Esophagus (tissue), 2 donors: Measurements from ENCODE around the gene MEGF9. TPM values are rescaled to one million over a fixed set of nuclear protein-coding genes. Genes with fewer than 3 reads are reported as not detected.

Experiments used
- H3K27ac ChIP-seq, 2 donors: one replicate each; pipeline ENCODE4 v1.5.1; 2013; ENCODE audit warnings: low read depth in 2 of 2, mild to moderate bottlenecking in 2 of 2, inconsistent platforms in 1 of 2, low read length in 1 of 2, moderate library complexity in 1 of 2
- H3K27me3 ChIP-seq, 2 donors: one replicate each; pipeline ENCODE4 v1.6.1; 2013; ENCODE audit warnings: low read length in 2 of 2, control low read depth in 1 of 2, mild to moderate bottlenecking in 1 of 2; ENCODE audit not compliant: insufficient read depth in 2 of 2, control insufficient read depth in 1 of 2
- H3K36me3 ChIP-seq, 2 donors: one replicate each; pipeline ENCODE4 v1.6.1; 2013; ENCODE audit warnings: low read length in 1 of 2; ENCODE audit not compliant: control insufficient read depth in 2 of 2, insufficient read depth in 2 of 2
- H3K4me1 ChIP-seq, 2 donors: one replicate each; pipeline ENCODE4 v1.6.1; 2013; ENCODE audit warnings: low read length in 1 of 2; ENCODE audit not compliant: control insufficient read depth in 2 of 2, insufficient read depth in 2 of 2
- H3K4me3 ChIP-seq, 2 donors: one replicate each; pipeline ENCODE4 v1.5.1; 2013; ENCODE audit warnings: low read length in 2 of 2, mild to moderate bottlenecking in 2 of 2, low read depth in 1 of 2, moderate library complexity in 1 of 2
- H3K9me3 ChIP-seq, 2 donors: one replicate each; pipeline ENCODE4 v1.6.1; 2013; ENCODE audit warnings: mild to moderate bottlenecking in 2 of 2, low read depth in 1 of 2, low read length in 1 of 2, moderate library complexity in 1 of 2; ENCODE audit not compliant: control insufficient read depth in 2 of 2, insufficient read depth in 1 of 2
- WGBS, 2 donors: extraction: QIAGEN DNeasy Blood & Tissue Kit; methylation state at CpG; one replicate each; pipeline ENCODE4 v1.1.7; 2013; 5-methylcytosine and 5-hydroxymethylcytosine counted together
- polyA plus RNA-seq, 2 donors: library from polyadenylated mRNA; stranded (reverse); fragments of 200-250 nt; gene quantifications; one replicate each; pipeline ENCODE4 v1.2.3, GENCODE V29; 2013
- donor health status: healthy with polysubstance abuse.
- donor health status: Bipolar disorder and iron deficiency.

The MEGF9 gene
- polyA plus RNA-seq, 2 donors: 7.3 to 8.0 TPM

DNA sequence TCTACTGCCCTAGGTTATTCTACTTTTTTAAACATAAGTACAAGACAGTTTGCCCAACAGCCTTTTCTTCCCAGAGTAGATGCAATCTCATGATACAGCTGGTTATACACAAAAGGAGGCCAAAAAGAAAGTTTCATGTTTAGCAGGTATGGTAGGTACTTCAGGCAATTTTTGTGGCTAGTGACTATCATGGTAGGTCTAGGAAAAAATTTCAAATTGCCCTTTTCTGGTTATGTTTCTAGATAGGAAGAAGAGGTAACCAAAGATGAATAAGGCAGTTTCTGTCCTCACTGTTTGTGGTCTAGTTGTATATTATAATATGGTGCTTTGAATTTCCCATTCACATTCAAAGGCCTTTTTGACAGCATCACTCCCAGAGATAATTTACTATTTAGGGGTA is 19.7 kb downstream of the MEGF9 start:
- Histone ChIP-seq H3K27ac (no peak overlapping the region), H3K4me1 (no peaks in the 10 kb centered on the region)

DNA sequence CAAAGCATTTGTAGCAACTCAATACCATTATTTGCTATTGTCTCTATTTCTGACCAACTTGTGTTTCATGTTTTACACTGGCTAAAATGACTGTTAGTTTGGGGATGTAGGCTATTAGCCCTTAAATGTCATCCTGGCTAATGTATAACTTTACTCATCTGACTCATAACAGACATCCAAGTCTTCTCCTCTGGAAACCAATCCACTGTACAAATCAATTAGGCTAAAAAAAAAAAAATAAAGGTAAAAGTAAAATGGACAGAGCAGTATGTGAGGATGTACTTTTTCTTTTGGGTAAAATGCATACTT is 20.6 kb downstream of the MEGF9 start:
- H3K4me1 ChIP-seq: no peaks in the 10 kb centered on the region
- no peaks in the 10 kb centered on the region for H3K36me3 ChIP-seq

More for the DNA sequence above, 19.7 kb downstream of the MEGF9 start:
- Histone ChIP-seq H3K9me3 (no peaks in the 10 kb centered on the region), H3K36me3 (no peaks in the 10 kb centered on the region), H3K4me3 (no peak overlapping the region), H3K27me3 (no peaks in the 10 kb centered on the region)

DNA sequence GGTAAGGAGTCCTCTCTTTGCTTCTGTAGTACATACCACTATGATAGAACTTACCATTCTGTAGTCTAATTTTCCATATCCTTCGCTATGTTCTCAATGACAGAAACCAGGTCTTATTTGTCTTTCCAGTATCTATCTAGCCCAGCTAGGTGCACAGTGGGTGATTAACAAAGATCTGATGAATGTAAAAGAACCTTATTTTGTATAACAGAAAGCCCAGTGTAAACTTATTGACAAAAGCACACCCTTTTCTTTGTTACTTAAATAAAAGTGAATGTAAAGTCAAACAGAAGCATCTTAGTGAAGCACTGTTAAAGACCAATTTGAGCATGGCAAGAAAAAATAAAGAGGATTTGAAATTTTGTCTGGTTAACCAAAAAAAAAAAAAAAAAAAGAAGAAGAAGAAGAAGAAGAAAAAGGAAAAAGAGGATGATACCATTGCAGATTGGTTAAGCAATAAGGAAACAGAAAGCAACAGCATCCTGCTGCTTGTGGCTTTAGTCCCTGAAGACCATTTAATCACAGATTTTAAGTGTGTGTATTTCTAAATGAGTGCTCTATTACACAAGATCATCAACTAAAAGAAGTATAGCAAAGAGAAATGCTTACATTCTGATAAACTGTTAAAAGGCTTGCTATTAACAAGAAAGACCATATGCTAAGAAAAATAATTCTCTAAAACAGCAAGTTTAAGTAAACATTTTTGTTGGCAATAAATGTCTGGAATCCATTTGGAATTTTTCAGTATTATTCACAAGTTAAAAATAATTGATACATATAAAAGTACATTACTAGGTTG is 21.2 kb downstream of the MEGF9 start:
- Histone ChIP-seq H3K4me1 (no peaks in the 10 kb centered on the region), H3K27ac (no peak overlapping the region), H3K9me3 (no peaks in the 10 kb centered on the region), H3K36me3 (no peaks in the 10 kb centered on the region), H3K27me3 (no peaks in the 10 kb centered on the region), H3K4me3 (no peak overlapping the region)
- 92 to 99% methylated on average over 1 of the region's 1 CpG for WGBS, 2 donors

More for the DNA sequence above, 20.6 kb downstream of the MEGF9 start:
- no peaks in the 10 kb centered on the region for H3K27me3 ChIP-seq
- no peaks in the 10 kb centered on the region for H3K9me3 ChIP-seq
- no peak overlapping the region for H3K27ac ChIP-seq
- no peak overlapping the region for H3K4me3 ChIP-seq

DNA sequence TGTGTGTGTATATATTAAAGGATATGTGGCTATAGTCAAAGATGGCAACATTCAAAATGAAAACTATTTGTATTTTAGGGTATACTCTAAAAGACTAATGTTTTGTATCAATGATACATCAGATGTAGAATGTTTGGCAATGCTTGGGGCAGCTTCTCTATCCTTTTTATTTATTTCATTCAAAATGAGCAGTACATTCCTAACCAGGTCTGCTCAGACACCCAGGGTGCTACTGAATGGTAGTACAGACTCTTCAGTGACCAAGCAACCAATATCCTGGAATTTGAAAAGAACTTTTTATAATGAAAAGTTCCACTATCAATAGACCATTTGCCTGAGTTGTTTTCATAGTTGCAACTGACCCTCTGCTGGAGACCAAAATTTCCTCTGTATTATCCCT is 23.9 kb downstream of the MEGF9 start:
- Histone ChIP-seq H3K36me3 (no peaks in the 10 kb centered on the region), H3K4me3 (no peak overlapping the region), H3K27me3 (no peaks in the 10 kb centered on the region), H3K9me3 (no peaks in the 10 kb centered on the region), H3K27ac (no peak overlapping the region), H3K4me1 (no peaks in the 10 kb centered on the region)

DNA sequence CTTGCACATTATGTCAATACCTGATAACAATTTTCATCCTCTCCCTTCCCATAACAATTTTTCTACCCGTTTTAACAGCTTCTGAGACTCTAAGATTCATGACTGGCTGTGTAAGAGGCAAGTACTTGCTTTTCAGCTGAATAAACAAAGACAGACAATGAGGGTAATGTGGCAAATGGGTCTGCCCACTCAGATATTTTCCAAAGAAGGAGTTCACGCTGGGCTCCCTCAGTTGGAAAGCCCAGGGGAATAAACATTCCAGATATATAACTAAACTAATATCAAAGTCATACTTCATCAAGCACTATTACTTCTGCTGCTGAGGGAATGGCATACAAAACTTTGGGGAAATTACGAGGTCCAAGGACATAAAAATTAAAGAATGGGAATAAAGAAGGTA is 24.4 kb downstream of the MEGF9 start:
- 72 to 82% methylated on average over 3 of the region's 3 CpGs for WGBS, 2 donors
- Histone ChIP-seq H3K4me1 (no peaks in the 10 kb centered on the region), H3K36me3 (no peaks in the 10 kb centered on the region), H3K27me3 (no peaks in the 10 kb centered on the region), H3K27ac (no peak overlapping the region), H3K4me3 (no peak overlapping the region), H3K9me3 (no peaks in the 10 kb centered on the region)

DNA sequence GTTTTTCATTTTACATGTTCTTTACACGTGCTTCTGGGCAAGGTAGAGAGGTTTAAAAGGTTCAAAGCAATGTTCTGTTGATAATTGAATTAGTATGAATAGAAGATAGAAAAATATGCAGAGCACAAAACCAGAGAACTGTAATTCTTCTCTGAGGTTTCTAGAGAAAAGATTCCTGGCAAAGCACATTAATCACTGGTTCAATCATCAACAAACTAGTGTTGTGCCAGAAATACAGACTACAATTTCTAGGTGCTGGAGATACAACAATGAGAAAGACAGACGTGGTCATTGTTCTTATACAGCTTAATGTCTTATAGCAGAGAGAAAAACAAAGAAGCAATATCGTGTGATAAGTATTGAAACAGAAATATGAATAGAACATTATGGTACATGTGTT is 25.5 kb downstream of the MEGF9 start:
- H3K4me1 ChIP-seq: no peaks in the 10 kb centered on the region
- no peaks in the 10 kb centered on the region for H3K27me3 ChIP-seq
- WGBS, 2 donors: 58 to 59% methylated on average over 3 of the region's 3 CpGs

DNA sequence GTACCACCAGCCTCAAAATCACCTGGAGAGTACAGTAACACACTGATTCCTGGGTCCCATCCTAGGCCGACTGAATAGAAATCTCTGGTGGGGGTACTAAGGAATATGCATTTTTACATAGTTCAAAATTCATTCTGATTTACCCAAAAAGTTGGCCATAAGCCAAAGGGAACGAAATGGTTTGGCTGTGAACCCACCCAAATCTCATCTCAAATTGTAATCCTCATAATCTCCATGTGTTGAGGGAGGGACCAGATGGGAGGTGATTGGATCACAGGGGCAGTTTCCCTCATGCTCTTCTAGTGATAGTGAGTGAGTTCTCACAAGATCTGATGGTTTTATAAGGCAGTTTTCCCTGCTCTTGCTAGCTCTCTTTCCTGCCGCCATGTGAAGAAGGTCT is 31.1 kb downstream of the MEGF9 start:
- WGBS, 2 donors: 73 to 75% methylated on average over 3 of the region's 3 CpGs
- H3K9me3 ChIP-seq: no peaks in the 10 kb centered on the region
- H3K4me1 ChIP-seq: no peaks in the 10 kb centered on the region
- H3K27ac ChIP-seq: no peak overlapping the region
- no peak overlapping the region for H3K4me3 ChIP-seq
- H3K27me3 ChIP-seq: no peaks in the 10 kb centered on the region
- H3K36me3 ChIP-seq: no peaks in the 10 kb centered on the region

More for the DNA sequence above, 25.5 kb downstream of the MEGF9 start:
- Histone ChIP-seq H3K4me3 (no peak overlapping the region), H3K36me3 (no peaks in the 10 kb centered on the region), H3K27ac (no peak overlapping the region), H3K9me3 (no peaks in the 10 kb centered on the region)

DNA sequence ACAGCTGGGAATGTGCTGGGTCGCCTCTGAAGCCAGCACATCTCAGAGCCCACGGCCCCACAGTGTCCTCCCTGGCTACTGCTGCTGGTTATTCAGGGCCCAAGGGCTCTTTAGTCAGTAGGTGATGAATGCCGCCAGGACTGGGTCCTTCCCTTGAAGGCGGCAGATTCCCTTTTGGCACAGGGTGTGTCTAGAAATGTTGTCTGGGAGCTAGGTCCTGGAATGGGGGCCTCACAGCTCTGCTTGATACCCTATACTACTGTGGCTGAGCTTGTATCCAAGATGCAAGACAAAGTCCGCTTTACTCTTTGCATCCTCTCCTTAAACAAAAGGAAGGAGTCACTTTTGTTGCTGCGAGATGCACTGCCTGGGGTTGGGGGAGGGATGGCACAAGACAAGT is 33.1 kb downstream of the MEGF9 start:
- WGBS, 2 donors: 94 to 95% methylated on average over 6 of the region's 6 CpGs
- H3K9me3 ChIP-seq: no peaks in the 10 kb centered on the region
- no peaks in the 10 kb centered on the region for H3K27me3 ChIP-seq
- H3K27ac ChIP-seq: no peak overlapping the region
- H3K36me3 ChIP-seq: no peaks in the 10 kb centered on the region
- H3K4me3 ChIP-seq: no peak overlapping the region
- H3K4me1 ChIP-seq: no peaks in the 10 kb centered on the region

DNA sequence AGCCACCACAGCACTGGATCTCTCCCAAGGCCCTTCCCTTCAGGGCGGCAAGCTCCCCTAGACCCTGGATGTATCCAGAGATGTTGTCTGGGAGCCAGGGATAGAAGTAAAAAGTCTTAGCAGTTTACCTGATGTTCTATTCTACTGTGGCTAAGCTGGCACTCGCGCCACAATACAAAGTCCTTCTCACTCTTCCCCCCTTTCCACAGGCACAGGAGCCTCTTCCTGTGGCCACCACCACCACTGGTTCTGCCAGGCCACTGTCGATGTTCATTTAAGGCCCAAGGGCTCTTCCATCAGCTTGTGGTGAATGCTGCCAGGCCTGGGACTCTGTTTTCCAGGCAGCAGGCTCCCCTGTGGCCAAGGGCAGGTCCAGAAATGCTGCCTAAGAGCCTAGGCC is 33.7 kb downstream of the MEGF9 start:
- WGBS, 2 donors: 88 to 94% methylated on average over 4 of the region's 4 CpGs

DNA sequence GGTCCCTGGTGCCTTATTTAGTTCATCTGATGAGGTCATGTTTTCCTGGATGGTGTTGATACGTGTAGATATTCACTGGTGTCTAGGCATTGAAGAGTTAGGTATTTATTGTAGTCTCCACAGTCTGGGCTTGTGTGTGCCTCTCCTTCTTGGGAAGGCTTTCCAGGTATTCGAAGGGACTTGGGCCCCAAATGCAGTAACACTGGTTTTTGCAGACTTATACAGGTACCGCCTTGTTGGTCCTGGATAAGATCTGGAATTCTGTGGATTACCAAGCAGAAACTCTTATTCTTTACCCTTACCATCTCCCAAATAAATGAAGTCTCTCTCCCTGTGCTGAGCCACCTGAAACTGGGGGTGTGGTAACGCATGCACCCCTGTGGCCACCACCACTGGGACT is 34.1 kb downstream of the MEGF9 start:
- Histone ChIP-seq H3K4me1 (no peaks in the 10 kb centered on the region), H3K36me3 (no peaks in the 10 kb centered on the region), H3K27ac (no peak overlapping the region), H3K27me3 (no peaks in the 10 kb centered on the region), H3K9me3 (no peaks in the 10 kb centered on the region), H3K4me3 (no peak overlapping the region)
- 83 to 90% methylated on average over 4 of the region's 4 CpGs for WGBS, 2 donors

More for the DNA sequence above, 33.7 kb downstream of the MEGF9 start:
- Histone ChIP-seq H3K4me1 (no peaks in the 10 kb centered on the region), H3K36me3 (no peaks in the 10 kb centered on the region), H3K27me3 (no peaks in the 10 kb centered on the region), H3K4me3 (no peak overlapping the region), H3K9me3 (no peaks in the 10 kb centered on the region), H3K27ac (no peak overlapping the region)
